K562 (cell line): ENCODE measurements around the gene CD14. TPM values are rescaled to one million over a fixed set of nuclear protein-coding genes. Genes with fewer than 3 reads are reported as not detected.

Experiments
- CHAMP1 ChIP-seq: fragments of 450-650 bp; IDR thresholded peaks from 2 replicates; pipeline ENCODE4 v1.6.1; 2016; ENCODE audit warnings: mild to moderate bottlenecking
- HCFC1 ChIP-seq: IDR thresholded peaks from 2 replicates; pipeline ENCODE4 v1.6.1; 2012; ENCODE audit warnings: low read depth, low read length, improper control_type of control experiment
- HDAC3 ChIP-seq: fragments of 450-650 bp; IDR thresholded peaks from 2 replicates; pipeline ENCODE4 v1.6.1; 2018; ENCODE audit warnings: borderline replicate concordance, mild to moderate bottlenecking, moderate library complexity; ENCODE audit not compliant: partially characterized antibody
- HDAC8 ChIP-seq: fragments of 450-650 bp; IDR thresholded peaks from 2 replicates; pipeline ENCODE4 v1.6.1; 2016; ENCODE audit warnings: mild to moderate bottlenecking, missing genetic modification characterization, moderate library complexity, missing compliant biosample characterization
- HMG20A ChIP-seq: fragments of 450-650 bp; formaldehyde crosslinking; conservative IDR thresholded peaks from 2 replicates; pipeline ENCODE4 v1.4.0; 2020; ENCODE audit warnings: mild to moderate bottlenecking, mixed read lengths
- NFXL1 ChIP-seq: fragments of 450-650 bp; formaldehyde crosslinking; IDR thresholded peaks from 2 replicates; pipeline ENCODE4 v1.4.0; 2021; ENCODE audit warnings: mild to moderate bottlenecking
- NR1H2 ChIP-seq: sonication (generic); formaldehyde crosslinking; IDR thresholded peaks from 2 replicates; pipeline ENCODE4 v1.4.0; 2020; ENCODE audit warnings: mild to moderate bottlenecking, missing genetic modification reagents
- RBFOX2 ChIP-seq: fragments of 200-400 bp; formaldehyde crosslinking; IDR thresholded peaks from 2 replicates; pipeline ENCODE4 v1.6.1; 2017; ENCODE audit warnings: low read depth, mild to moderate bottlenecking, low read length, moderate library complexity
- SAFB2 ChIP-seq: fragments of 200-400 bp; formaldehyde crosslinking; IDR thresholded peaks from 2 replicates; pipeline ENCODE4 v1.6.1; 2018; ENCODE audit warnings: borderline replicate concordance, low read length, low read depth, moderate library complexity; ENCODE audit not compliant: severe bottlenecking
- SMAD1 ChIP-seq: fragments of 150-350 bp; IDR thresholded peaks from 2 replicates; pipeline ENCODE4 v1.6.1; 2014; ENCODE audit warnings: low read length, low read depth; ENCODE audit not compliant: partially characterized antibody
- TAF15 ChIP-seq: fragments of 200-400 bp; formaldehyde crosslinking; IDR thresholded peaks from 2 replicates; pipeline ENCODE4 v1.6.1; 2017; ENCODE audit warnings: mild to moderate bottlenecking, low read depth, low read length, moderate library complexity
- ZBTB2 ChIP-seq: fragments of 450-650 bp; IDR thresholded peaks from 2 replicates; pipeline ENCODE4 v1.6.1; 2016; ENCODE audit warnings: antibody characterized with exemption
- ZBTB40 ChIP-seq, 2 experiments: fragments of 450-650 bp in 1 of 2; sonication (generic) in 1 of 2; formaldehyde crosslinking in 1 of 2; IDR thresholded peaks; 2 replicates each; pipeline versions ENCODE4 v1.7.1 to v1.9.0; 2016 to 2022; ENCODE audit warnings: inconsistent platforms in 1 of 2, mild to moderate bottlenecking in 1 of 2, missing genetic modification reagents in 1 of 2
- ZNF140 ChIP-seq: fragments of 250-450 bp; sonication (Bioruptor Pico); IDR thresholded peaks from 2 replicates; pipeline ENCODE4 v1.8.0; 2021; ENCODE audit warnings: moderate library complexity, mild to moderate bottlenecking, inconsistent platforms
- ZNF507 ChIP-seq: conservative IDR thresholded peaks from 2 replicates; pipeline ENCODE4 v1.6.1; 2017; ENCODE audit warnings: missing genetic modification characterization, missing compliant biosample characterization
- polyA plus RNA-seq, 8 experiments: library from polyadenylated mRNA; depleted of rRNA in 4 of 8; stranded (reverse) in 5 of 8; unstranded in 3 of 8; fragments of >200 nt; fragmentation: Nextera tagmentation in 2 of 8; fragmentation: Illumina TruSeq in 1 of 8; extraction: Ambion mirVana in 2 of 8; extraction: Trizol in 1 of 8; gene quantifications; 2 replicates each; pipeline versions ENCODE4 v1.2.1 to v1.2.3, GENCODE V29; 2011 to 2014; ENCODE audit warnings: inconsistent platforms in 1 of 8, missing spikeins in 1 of 8
- total RNA-seq, 7 experiments: library from RNA; depleted of rRNA in 6 of 7; stranded (reverse); fragments of >200 nt in 6 of 7; fragmentation: Illumina TruSeq in 2 of 7; extraction: Trizol in 2 of 7; gene quantifications; 2 replicates each; pipeline versions ENCODE4 v1.2.1 to v1.2.3, GENCODE V29; 2011 to 2021; ENCODE audit warnings: low replicate concordance in 1 of 7

CD14 gene
- total and polyA plus RNA-seq, 9 of the 15 experiments (the other 6 are each of a cell fraction or from before 2014, with no cell fraction given) = 0.07 to 0.47 (median 0.14) TPM; not detected in 2

GRCh38 chr5:140611020-140611521 lies 21.9 kb downstream of the CD14 start (continued):
- TF ChIP-seq SMAD1 = no peak
- TF ChIP-seq CHAMP1 = peak; percentile 93
- no peak for TF ChIP-seq HCFC1
- no peak for TF ChIP-seq SAFB2
- no peak for TF ChIP-seq ZNF507 (tag)
- TF ChIP-seq HMG20A (CRISPR knock-in tag) = no peak
- TF ChIP-seq RBFOX2 = no peak
- peak; percentile 40; the same call in 1 of the 2 replicates for TF ChIP-seq ZBTB2
- no peak for TF ChIP-seq ZBTB40 (IDR thresholded peaks at IDR 0.05)
- TF ChIP-seq ZBTB40 (CRISPR knock-in tag; IDR thresholded peaks at IDR 0.05) = no peak
- TF ChIP-seq ZNF140 (CRISPR knock-in tag) = no peak
- no peak for TF ChIP-seq TAF15
- no peak for TF ChIP-seq NR1H2
- peak; percentile 93 for TF ChIP-seq HDAC3
- no peak for TF ChIP-seq HDAC8 (tag)
- TF ChIP-seq NFXL1 (CRISPR knock-in tag) = no peak
